Adrenal gland (tissue), 12 donors: Measurements from ENCODE around the gene FAM219A. TPM values are rescaled to one million over a fixed set of nuclear protein-coding genes. Genes with fewer than 3 reads are reported as not detected.

Experiments
- DNase-seq, 7 donors: peaks; one replicate each; pipeline ENCODE4 v3.0.0-alpha.2; 2019 to 2020
- H3K27ac ChIP-seq, 5 donors: fragments of 200-600 bp; sonication (generic) in 4 of 5; 1 replicate in 3 of 5; 2 replicates in 2 of 5; pipeline versions ENCODE4 v1.5.1 to v1.8.0; 2016 to 2020; ENCODE audit warnings: mild to moderate bottlenecking in 1 of 5
- H3K27me3 ChIP-seq: fragments of 200-600 bp; 2 replicates; pipeline ENCODE4 v1.8.0; 2021
- H3K36me3 ChIP-seq, 2 donors: fragments of 200-600 bp; replicated peaks in 1 of 2; 1 replicate in 1 of 2; 2 replicates in 1 of 2; pipeline versions ENCODE4 v1.5.1 to v1.8.0; 2018 to 2022
- H3K4me1 ChIP-seq, 2 donors: fragments of 200-600 bp; replicated peaks in 1 of 2; 1 replicate in 1 of 2; 2 replicates in 1 of 2; pipeline versions ENCODE4 v1.5.1 to v1.8.0; 2018 to 2021
- H3K4me3 ChIP-seq, 4 donors: fragments of 200-600 bp; sonication (generic) in 3 of 4; one replicate each; pipeline ENCODE4 v1.5.1; 2016 to 2018
- H3K9me3 ChIP-seq, 3 donors: fragments of 200-600 bp; sonication (generic) in 1 of 3; replicated peaks in 1 of 3; 1 replicate in 2 of 3; 2 replicates in 1 of 3; pipeline versions ENCODE4 v1.5.1 to v1.8.0; 2016 to 2021
- POLR2A ChIP-seq, 2 donors: fragments of 450-650 bp; IDR thresholded peaks; one replicate each; pipeline ENCODE4 v1.6.1; 2017; ENCODE audit warnings: antibody characterized with exemption in 2 of 2, mild to moderate bottlenecking in 2 of 2, moderate library complexity in 1 of 2
- WGBS, 4 donors: extraction: QIAGEN DNeasy Blood & Tissue Kit in 2 of 4; methylation state at CpG; one replicate each; pipeline versions ENCODE4 v1.1.5 to v1.1.7; 2013 to 2017; 5-methylcytosine and 5-hydroxymethylcytosine counted together
- intact Hi-C, 2 donors: fragments of 100-400 bp; cut with DNase I; formaldehyde crosslinking; loops; one replicate each; pipeline versions ENCODE4 v1.14.1 to v1.15.0; 2022 to 2023
- polyA plus RNA-seq, 3 donors: library from polyadenylated mRNA; stranded (reverse); fragments of 200-250 nt in 2 of 3; fragments of 350-450 nt in 1 of 3; fragmentation: Illumina TruSeq in 1 of 3; extraction: RNeasy Lipid Tissue Mini Kit (QIAGEN cat#74804) in 1 of 3; gene quantifications; one replicate each; pipeline ENCODE4 v1.2.3, GENCODE V29; 2013 to 2014
- total RNA-seq, 9 donors: library from RNA; depleted of rRNA in 4 of 9; stranded (reverse); fragments of >200 nt in 4 of 9; fragments of 120-200 nt in 1 of 9; fragmentation: NEBNext Ultra II Directional in 1 of 9; extraction: Animal tissue kit (Norgen Biotek cat#: 25700) in 1 of 9; gene quantifications; one replicate each; pipeline versions ENCODE4 v1.1.0 to v1.2.4, GENCODE V29; 2013 to 2023
- TF ChIP-seq, protein P1 (sequence below), 6 experiments: fragments of 450-650 bp in 4 of 6; fragments of 200-600 bp in 2 of 6; sonication (generic) in 1 of 6; IDR thresholded peaks; 1 replicate in 5 of 6; 2 replicates in 1 of 6; pipeline versions ENCODE4 v1.5.1 to v1.8.0; 2016 to 2021; ENCODE audit warnings: antibody characterized with exemption in 6 of 6, mild to moderate bottlenecking in 2 of 6, moderate library complexity in 1 of 6
- donor health status: healthy with polysubstance abuse.
- donor health status: Bipolar disorder and iron deficiency.
- donor health status: DM: yes; HTN: yes; CAD: no.
- donor health status: DM: no; HTN: no; CAD: no.
- donor health status: DM: no; HTN: no; CAD: no.
- donor health status: DM: yes; HTN: yes; CAD: no.

Gene FAM219A
- total and polyA plus RNA-seq, 12 donors: 7.6 to 26.9 (median 14.9) TPM

DNA sequence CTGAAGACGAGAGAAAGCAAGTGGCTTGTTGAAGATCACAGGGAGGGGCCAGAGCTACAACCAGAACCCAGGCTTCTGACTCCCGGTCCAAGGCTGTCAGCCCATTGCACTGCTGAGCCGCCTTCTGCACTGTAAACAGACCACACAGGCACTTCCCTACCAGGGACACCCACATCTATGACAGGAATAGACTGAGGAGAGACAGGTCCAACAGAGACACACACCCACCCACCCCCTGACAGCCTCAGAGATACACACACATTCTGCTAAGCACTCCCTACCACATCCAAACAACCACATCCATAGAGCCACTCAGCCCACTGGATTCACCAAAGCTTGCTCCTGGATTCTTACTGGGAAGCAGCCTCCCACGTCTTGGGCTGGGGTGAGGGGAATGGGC is 58.6 kb downstream of the FAM219A start:
- no peak for DNase-seq
- WGBS, 4 donors: 82 to 94% (median 91%) methylated on average over 4 of the region's 4 CpGs
- Histone ChIP-seq H3K36me3 (peaks cover 0 to 42% of the 10 kb centered on the region in 2 donors), H3K27ac (no peak overlapping the region), H3K27me3 (no peaks in the 10 kb centered on the region), H3K4me3 (no peak overlapping the region), H3K4me1 (no peaks in the 10 kb centered on the region), H3K9me3 (no peaks in the 10 kb centered on the region)
- TF ChIP-seq, protein P1, sequence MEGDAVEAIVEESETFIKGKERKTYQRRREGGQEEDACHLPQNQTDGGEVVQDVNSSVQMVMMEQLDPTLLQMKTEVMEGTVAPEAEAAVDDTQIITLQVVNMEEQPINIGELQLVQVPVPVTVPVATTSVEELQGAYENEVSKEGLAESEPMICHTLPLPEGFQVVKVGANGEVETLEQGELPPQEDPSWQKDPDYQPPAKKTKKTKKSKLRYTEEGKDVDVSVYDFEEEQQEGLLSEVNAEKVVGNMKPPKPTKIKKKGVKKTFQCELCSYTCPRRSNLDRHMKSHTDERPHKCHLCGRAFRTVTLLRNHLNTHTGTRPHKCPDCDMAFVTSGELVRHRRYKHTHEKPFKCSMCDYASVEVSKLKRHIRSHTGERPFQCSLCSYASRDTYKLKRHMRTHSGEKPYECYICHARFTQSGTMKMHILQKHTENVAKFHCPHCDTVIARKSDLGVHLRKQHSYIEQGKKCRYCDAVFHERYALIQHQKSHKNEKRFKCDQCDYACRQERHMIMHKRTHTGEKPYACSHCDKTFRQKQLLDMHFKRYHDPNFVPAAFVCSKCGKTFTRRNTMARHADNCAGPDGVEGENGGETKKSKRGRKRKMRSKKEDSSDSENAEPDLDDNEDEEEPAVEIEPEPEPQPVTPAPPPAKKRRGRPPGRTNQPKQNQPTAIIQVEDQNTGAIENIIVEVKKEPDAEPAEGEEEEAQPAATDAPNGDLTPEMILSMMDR (IDR thresholded peaks at IDR 0.05): no peak
- intact Hi-C loops: loop anchor here (5.0 kb wide), 2 partner anchors 103 to 193 kb away; no protein-coding TSS in a partner anchor

- H3K9me3 ChIP-seq: no peaks in the 10 kb centered on the region
- TF ChIP-seq, protein P1 (IDR thresholded peaks at IDR 0.05): no peak
- no peak for TF ChIP-seq POLR2A (IDR thresholded peaks at IDR 0.05)
- no peak for DNase-seq
- intact Hi-C loops: no loop called here
- no peaks in the 10 kb centered on the region for H3K27me3 ChIP-seq
- no peaks in the 10 kb centered on the region for H3K4me1 ChIP-seq
- H3K27ac ChIP-seq: no peak overlapping the region
- no peak overlapping the region for H3K4me3 ChIP-seq
- H3K36me3 ChIP-seq: peaks cover 0 to 42% of the 10 kb centered on the region in 2 donors
- 100% methylated on average over 1 of the region's 1 CpG for WGBS, 4 donors
Observed at GRCh38 chr9:34398875-34399274, 59.5 kb downstream of the FAM219A start.

DNA sequence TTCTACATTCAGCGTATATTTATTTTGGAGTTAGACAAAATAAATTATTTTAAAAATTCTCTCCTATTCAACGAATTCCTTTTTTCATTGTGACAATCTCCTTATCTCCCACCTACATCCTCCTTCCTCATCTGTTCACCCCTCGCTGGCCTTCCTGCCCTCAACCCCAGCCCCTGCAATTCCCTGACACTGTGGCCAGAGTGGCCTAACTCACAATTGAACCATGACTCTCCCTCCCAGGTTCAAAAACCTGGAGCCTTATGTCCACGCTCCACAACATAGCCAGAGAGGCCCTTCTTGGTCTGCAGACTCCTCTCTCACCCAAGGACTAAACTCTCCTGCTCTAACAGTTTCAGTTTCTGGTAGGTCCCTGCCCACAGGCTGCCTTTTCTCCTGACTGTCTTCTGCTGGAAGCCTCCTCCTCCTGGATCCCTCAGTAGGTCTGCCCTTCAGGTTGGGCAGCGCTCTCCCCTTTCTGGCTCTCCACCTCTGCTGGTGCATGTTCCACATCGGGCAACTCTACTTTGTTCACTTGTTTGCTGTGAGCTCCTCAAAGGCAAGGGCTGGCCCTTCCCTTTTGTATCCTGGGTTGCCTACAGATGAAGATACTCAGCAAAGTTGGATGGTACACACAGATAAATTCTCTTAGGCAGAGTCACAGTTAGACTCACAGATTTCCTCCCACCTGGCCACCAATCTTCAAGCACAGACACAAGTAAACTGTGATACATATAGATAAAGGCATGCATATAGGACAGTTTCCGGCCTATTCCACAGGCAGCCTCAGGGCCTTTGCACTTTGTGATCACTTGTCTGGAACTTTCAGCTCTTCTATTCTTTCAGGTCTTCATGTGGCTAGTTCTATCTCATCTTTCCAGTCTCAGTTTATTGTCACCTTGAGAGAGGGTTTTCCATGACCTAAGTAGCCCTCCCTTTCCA is 61.8 kb downstream of the FAM219A start:
- intact Hi-C loops: no loop called here
- WGBS, 4 donors: 76 to 85% (median 79%) methylated on average over 7 of the region's 7 CpGs
- H3K4me3 ChIP-seq: no peak overlapping the region
- TF ChIP-seq, protein P1 (IDR thresholded peaks at IDR 0.05): no peak
- peak in 1 of 7 donors; percentile 42 for DNase-seq
- H3K27me3 ChIP-seq: no peaks in the 10 kb centered on the region
- H3K27ac ChIP-seq: no peak overlapping the region
- H3K9me3 ChIP-seq: no peaks in the 10 kb centered on the region
- no peaks in the 10 kb centered on the region for H3K4me1 ChIP-seq
- peaks cover 0 to 27% of the 10 kb centered on the region in 2 donors for H3K36me3 ChIP-seq

DNA sequence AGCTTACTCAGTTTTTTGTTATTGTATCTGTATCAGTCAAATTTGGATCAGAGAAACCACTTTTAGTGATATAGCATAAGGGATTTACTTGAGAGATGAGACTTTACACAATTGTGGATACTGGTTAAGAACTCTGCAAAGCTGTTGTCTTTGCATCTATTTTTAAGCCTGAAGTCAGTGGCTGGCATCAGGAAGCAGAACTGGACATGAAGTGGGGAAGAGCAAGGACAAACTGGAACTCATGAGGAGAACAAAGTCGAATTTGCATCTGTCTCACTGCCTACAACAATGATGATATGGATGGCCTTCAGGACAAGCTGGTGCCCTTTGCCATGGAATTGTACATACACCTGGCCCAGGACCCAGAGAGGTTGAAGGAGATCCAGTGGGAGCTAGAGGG is 65.9 kb downstream of the FAM219A start:
- no peaks in the 10 kb centered on the region for H3K9me3 ChIP-seq

More for the DNA sequence above, 65.9 kb downstream of the FAM219A start:
- no peak for DNase-seq
- intact Hi-C loops: no loop called here
- Histone ChIP-seq H3K4me3 (no peak overlapping the region), H3K4me1 (no peaks in the 10 kb centered on the region), H3K27me3 (no peaks in the 10 kb centered on the region), H3K36me3 (no peaks in the 10 kb centered on the region), H3K27ac (no peak overlapping the region)
- no peak for TF ChIP-seq POLR2A (IDR thresholded peaks at IDR 0.05)
- TF ChIP-seq, protein P1 (IDR thresholded peaks at IDR 0.05): no peak
- WGBS, 4 donors: 29 to 67% (median 55%) methylated on average over 1 of the region's 1 CpG
